DND-41 (cell line): ENCODE data around the gene MRPL21.

Experiments used
- ATAC-seq: fragments of 200-7000 bp; cut with Tn5 transposase; 3 replicates; pipeline ENCODE4 v1.9.1; 2021; ENCODE audit warnings: low read depth; ENCODE audit not compliant: insufficient read depth
- DNase-seq: peaks from one replicate; pipeline ENCODE4 v3.0.0-alpha.2; 2020
- H2AFZ ChIP-seq: 2 replicates; pipeline ENCODE4 v1.6.0; 2012; ENCODE audit warnings: low read depth, low read length
- H3K27ac ChIP-seq: 2 replicates; pipeline ENCODE4 v1.5.1; 2012; ENCODE audit warnings: low read length, inconsistent platforms
- H3K27me3 ChIP-seq: fragments of 200-600 bp; sonication (generic); 2 replicates; pipeline ENCODE4 v1.6.0; 2012; ENCODE audit warnings: low read length, mild to moderate bottlenecking, inconsistent platforms; ENCODE audit not compliant: insufficient read depth, poor library complexity
- H3K36me3 ChIP-seq: 2 replicates; pipeline ENCODE4 v1.5.1; 2012; ENCODE audit warnings: low read length, inconsistent platforms; ENCODE audit not compliant: insufficient read depth
- H3K4me1 ChIP-seq: 2 replicates; pipeline ENCODE4 v1.5.1; 2012; ENCODE audit warnings: mild to moderate bottlenecking, low read length; ENCODE audit not compliant: insufficient read depth
- H3K4me2 ChIP-seq: 2 replicates; pipeline ENCODE4 v1.6.0; 2012; ENCODE audit warnings: mild to moderate bottlenecking, moderate library complexity, low read length, inconsistent platforms; ENCODE audit not compliant: insufficient read depth
- H3K4me3 ChIP-seq, 2 experiments: fragments of 200-600 bp in 1 of 2; shearing (Covaris generic) in 1 of 2; 2 replicates each; pipeline ENCODE4 v1.5.1; 2012 to 2016; ENCODE audit warnings: inconsistent platforms in 2 of 2, low read length in 2 of 2, mild to moderate bottlenecking in 2 of 2, low read depth in 1 of 2, moderate library complexity in 1 of 2
- H3K79me2 ChIP-seq: 2 replicates; pipeline ENCODE4 v1.6.0; 2012; ENCODE audit warnings: low read length, inconsistent platforms; ENCODE audit not compliant: insufficient read depth
- H3K9ac ChIP-seq: 2 replicates; pipeline ENCODE4 v1.6.0; 2012; ENCODE audit warnings: low read depth, mild to moderate bottlenecking, inconsistent platforms, low read length, moderate library complexity
- H3K9me3 ChIP-seq: 2 replicates; pipeline ENCODE4 v1.5.1; 2012; ENCODE audit warnings: low read length, moderate library complexity, mild to moderate bottlenecking, inconsistent platforms; ENCODE audit not compliant: insufficient read depth, severe bottlenecking
- H4K20me1 ChIP-seq: 2 replicates; pipeline ENCODE4 v1.6.0; 2012; ENCODE audit warnings: low read length; ENCODE audit not compliant: insufficient read depth
- CTCF ChIP-seq: IDR thresholded peaks from 2 replicates; pipeline ENCODE4 v1.5.1; 2012; ENCODE audit warnings: borderline replicate concordance, low read length, moderate library complexity, mild to moderate bottlenecking; ENCODE audit not compliant: poor library complexity, severe bottlenecking; ENCODE audit errors: extremely low read depth
- EZH2 ChIP-seq: IDR thresholded peaks from 3 replicates; pipeline ENCODE4 v1.6.1; 2012; ENCODE audit warnings: borderline replicate concordance, low read depth, mild to moderate bottlenecking, moderate library complexity, low read length, inconsistent platforms; ENCODE audit not compliant: severe bottlenecking

The MRPL21 gene

DNA sequence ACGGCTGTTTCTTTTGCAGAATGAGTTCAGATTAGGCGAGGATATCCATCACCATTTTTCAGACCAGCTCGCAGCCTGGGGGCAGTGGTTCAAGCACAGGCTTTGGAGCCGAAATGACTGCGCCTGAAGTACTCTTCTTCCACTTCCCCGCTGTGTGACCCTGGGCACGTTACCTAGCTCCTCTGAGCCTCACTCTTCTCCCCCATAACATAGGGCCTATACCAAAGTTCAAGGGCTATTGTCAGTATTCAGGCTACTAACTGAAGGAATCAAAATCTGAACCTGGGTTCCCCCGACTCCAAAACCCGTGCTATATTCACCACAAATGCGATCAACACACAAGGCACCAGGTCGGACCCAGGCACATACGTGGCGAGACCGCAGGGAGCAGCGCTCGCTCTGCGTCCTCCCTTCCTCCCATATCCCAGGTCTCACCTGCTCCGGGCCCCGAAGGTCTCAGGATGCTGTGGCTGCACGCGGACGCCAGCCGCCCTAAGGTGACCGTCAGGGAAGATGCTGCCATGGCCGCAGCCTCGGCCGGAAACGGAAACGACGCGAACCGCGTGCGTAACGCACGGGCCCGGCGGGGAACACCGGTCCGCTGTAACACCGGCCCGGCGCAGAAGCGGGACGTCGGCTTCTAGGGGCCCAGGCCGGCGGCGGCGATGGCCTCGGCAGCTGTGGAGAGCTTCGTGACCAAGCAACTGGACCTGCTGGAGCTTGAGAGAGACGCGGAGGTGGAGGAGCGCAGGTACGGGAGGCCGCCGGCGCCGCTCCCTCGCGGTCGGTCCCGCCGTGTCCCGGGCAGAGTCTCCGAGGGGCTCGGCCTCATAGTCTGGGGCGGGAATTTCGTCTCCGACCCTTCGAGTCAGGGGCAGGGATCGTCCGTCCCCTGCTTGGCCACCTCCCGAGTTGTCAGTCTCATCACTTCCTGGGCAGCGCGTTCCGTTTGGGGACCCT, at the start of gene MRPL21, which contains the start of gene IGHMBP2:
MRPL21 (minus strand) TSS at position 545 of the 960 bp plus-strand sequence; CDS start at position 523, 22 bp downstream.
IGHMBP2 (plus strand) TSS at position 604 of the 960 bp plus-strand sequence; CDS start at position 666, 62 bp downstream.
- Histone ChIP-seq H3K4me3 (peak within 1 kb of the TSS; percentile 79 to 95), H3K4me1 (peaks cover 37% of the 10 kb centered on the region), H2AFZ (peak within 1 kb of the TSS; percentile 94), H3K79me2 (peaks cover 64% of the 10 kb centered on the region), H4K20me1 (peaks cover 22% of the 10 kb centered on the region), H3K27me3 (no peaks in the 10 kb centered on the region), H3K9me3 (no peaks in the 10 kb centered on the region), H3K36me3 (peaks cover 46% of the 10 kb centered on the region), H3K9ac (peak within 1 kb of the TSS; percentile 82), H3K27ac (peak within 1 kb of the TSS; percentile 78), H3K4me2 (peak within 1 kb of the TSS; percentile 84)
- DNase-seq (peak; percentile 82), ATAC-seq (peak; percentile 93)
- no peak for TF ChIP-seq CTCF
- TF ChIP-seq EZH2 = no peak

- no peaks in the 10 kb centered on the region for H3K4me1 ChIP-seq
- H3K9ac ChIP-seq = no peak overlapping the region
- TF ChIP-seq CTCF = no peak
- TF ChIP-seq EZH2 = no peak
- H3K27ac ChIP-seq = no peak overlapping the region
- H3K4me3 ChIP-seq = no peak overlapping the region
- ATAC-seq (no peak), DNase-seq (no peak)
- H3K79me2 ChIP-seq = no peaks in the 10 kb centered on the region
- no peaks in the 10 kb centered on the region for H4K20me1 ChIP-seq
- H3K9me3 ChIP-seq = no peaks in the 10 kb centered on the region
- H3K36me3 ChIP-seq = no peaks in the 10 kb centered on the region
- no peaks in the 10 kb centered on the region for H3K27me3 ChIP-seq
- H2AFZ ChIP-seq = no peak overlapping the region
- no peak overlapping the region for H3K4me2 ChIP-seq
Observed at GRCh38 chr11:68950762-68951161, 47.1 kb upstream of the MRPL21 start.

DNA sequence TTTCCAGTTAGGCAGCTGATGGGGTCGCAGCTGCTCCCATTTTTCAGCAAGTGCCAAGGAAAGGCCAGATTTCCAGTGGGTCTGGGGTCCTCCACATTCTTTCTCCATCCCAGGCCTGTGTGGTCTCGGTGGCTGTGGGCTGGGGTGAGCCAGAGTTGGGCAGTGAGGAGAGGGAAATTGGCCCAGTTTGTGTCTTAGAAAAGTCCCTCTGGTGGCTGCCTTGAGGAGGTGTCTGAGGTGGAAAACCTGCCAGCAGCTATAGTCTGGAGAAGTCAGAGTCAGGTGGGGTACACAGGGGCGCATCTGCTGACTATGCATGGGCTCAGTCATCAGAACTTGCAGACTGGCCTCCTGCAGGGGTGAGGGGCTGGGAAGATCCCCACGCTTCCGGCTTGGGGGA, 46.6 kb upstream of the MRPL21 start:
- Histone ChIP-seq H2AFZ (no peak overlapping the region), H3K4me2 (no peak overlapping the region), H3K4me1 (no peaks in the 10 kb centered on the region), H3K36me3 (no peaks in the 10 kb centered on the region), H4K20me1 (no peaks in the 10 kb centered on the region), H3K9ac (no peak overlapping the region), H3K27ac (no peak overlapping the region), H3K27me3 (no peaks in the 10 kb centered on the region), H3K4me3 (no peak overlapping the region), H3K9me3 (no peaks in the 10 kb centered on the region), H3K79me2 (no peaks in the 10 kb centered on the region)
- ATAC-seq (peak; percentile 56; the same call in 2 of the 3 replicates), DNase-seq (no peak)
- TF ChIP-seq CTCF = peak; percentile 38
- no peak for TF ChIP-seq EZH2
